HepG2 (cell line): ENCODE results near the gene CD7. TPM values are rescaled to one million over a fixed set of nuclear protein-coding genes. Genes with fewer than 3 reads are reported as not detected.

Experiments used
- ARNTL ChIP-seq: sonication (generic); formaldehyde crosslinking; IDR thresholded peaks from 2 replicates; pipeline ENCODE4 v1.4.0; 2020; ENCODE audit warnings: mild to moderate bottlenecking, missing genetic modification reagents
- DRAP1 ChIP-seq: IDR thresholded peaks from 2 replicates; pipeline ENCODE4 v1.6.1; 2016; ENCODE audit warnings: missing genetic modification reagents, missing compliant biosample characterization
- ETS1 ChIP-seq: sonication (generic); formaldehyde crosslinking; IDR thresholded peaks from 2 replicates; pipeline ENCODE4 v1.4.0; 2020; ENCODE audit warnings: missing genetic modification reagents
- HMG20A ChIP-seq: IDR thresholded peaks from 2 replicates; pipeline ENCODE4 v1.6.1; 2016; ENCODE audit warnings: borderline replicate concordance
- HNRNPLL ChIP-seq: fragments of 200-400 bp; formaldehyde crosslinking; IDR thresholded peaks from 2 replicates; pipeline ENCODE4 v1.6.1; 2017; ENCODE audit warnings: mild to moderate bottlenecking, low read depth, low read length; ENCODE audit not compliant: poor library complexity, severe bottlenecking
- LCORL ChIP-seq, 2 experiments: fragments of 450-650 bp in 1 of 2; sonication (generic) in 1 of 2; formaldehyde crosslinking in 1 of 2; IDR thresholded peaks; 2 replicates each; pipeline versions ENCODE4 v1.5.0 to v1.6.1; 2017 to 2020; ENCODE audit warnings: antibody characterized with exemption in 1 of 2, missing genetic modification reagents in 1 of 2
- MLXIP ChIP-seq: sonication (generic); formaldehyde crosslinking; IDR thresholded peaks from 2 replicates; pipeline ENCODE4 v1.9.0; 2021; ENCODE audit warnings: missing genetic modification reagents, borderline replicate concordance
- NBN ChIP-seq: fragments of 450-650 bp; conservative IDR thresholded peaks from 2 replicates; pipeline ENCODE4 v1.6.1; 2017
- REL ChIP-seq: sonication (generic); formaldehyde crosslinking; conservative IDR thresholded peaks from 2 replicates; pipeline ENCODE4 v1.8.0; 2022; ENCODE audit warnings: mild to moderate bottlenecking, missing genetic modification reagents, moderate library complexity
- SKIL ChIP-seq: sonication (generic); formaldehyde crosslinking; IDR thresholded peaks from 2 replicates; pipeline ENCODE4 v1.8.0; 2022; ENCODE audit warnings: missing genetic modification reagents, mild to moderate bottlenecking, moderate library complexity, borderline replicate concordance
- SRSF1 ChIP-seq: fragments of 200-400 bp; formaldehyde crosslinking; optimal IDR thresholded peaks from 2 replicates; pipeline ENCODE3; 2017; ENCODE audit warnings: mild to moderate bottlenecking, low read depth, low read length, moderate library complexity
- TAF1 ChIP-seq: sonication (generic); formaldehyde crosslinking; IDR thresholded peaks from 2 replicates; pipeline ENCODE4 v1.4.0; 2020; ENCODE audit warnings: missing genetic modification reagents
- ZMYM3 ChIP-seq: sonication (generic); formaldehyde crosslinking; IDR thresholded peaks from 2 replicates; pipeline ENCODE4 v1.5.1; 2020; ENCODE audit warnings: mild to moderate bottlenecking, missing genetic modification reagents
- ZNF124 ChIP-seq: sonication (generic); formaldehyde crosslinking; IDR thresholded peaks from 2 replicates; pipeline ENCODE4 v1.4.0; 2020; ENCODE audit warnings: missing genetic modification reagents
- ZNF331 ChIP-seq: sonication (generic); formaldehyde crosslinking; IDR thresholded peaks from 2 replicates; pipeline ENCODE4 v1.4.0; 2020; ENCODE audit warnings: missing genetic modification reagents
- ZNF33B ChIP-seq: sonication (generic); formaldehyde crosslinking; IDR thresholded peaks from 2 replicates; pipeline ENCODE4 v1.5.1; 2020; ENCODE audit warnings: mild to moderate bottlenecking, missing genetic modification reagents
- ZNF367 ChIP-seq: sonication (generic); formaldehyde crosslinking; IDR thresholded peaks from 2 replicates; pipeline ENCODE4 v1.4.0; 2020; ENCODE audit warnings: missing genetic modification reagents, borderline replicate concordance
- ZNF672 ChIP-seq: sonication (generic); formaldehyde crosslinking; IDR thresholded peaks from 2 replicates; pipeline ENCODE4 v1.8.1; 2022; ENCODE audit warnings: missing genetic modification reagents
- ZNF674 ChIP-seq: sonication (generic); formaldehyde crosslinking; IDR thresholded peaks from 2 replicates; pipeline ENCODE4 v1.5.0; 2020; ENCODE audit warnings: low read depth, mild to moderate bottlenecking, missing genetic modification reagents
- ZNF703 ChIP-seq: sonication (generic); formaldehyde crosslinking; IDR thresholded peaks from 2 replicates; pipeline ENCODE4 v1.5.1; 2020; ENCODE audit warnings: missing genetic modification reagents, mild to moderate bottlenecking, moderate library complexity, borderline replicate concordance
- ZNF839 ChIP-seq: sonication (generic); formaldehyde crosslinking; IDR thresholded peaks from 2 replicates; pipeline ENCODE4 v1.4.0; 2020; ENCODE audit warnings: missing genetic modification reagents, mild to moderate bottlenecking, borderline replicate concordance
- ZNF878 ChIP-seq: sonication (generic); formaldehyde crosslinking; IDR thresholded peaks from 2 replicates; pipeline ENCODE4 v1.8.1; 2023; ENCODE audit warnings: mild to moderate bottlenecking, missing genetic modification reagents, moderate library complexity
- polyA plus RNA-seq, 8 experiments: library from polyadenylated mRNA; depleted of rRNA in 3 of 8; stranded (reverse) in 7 of 8; unstranded in 1 of 8; fragments of >200 nt; fragmentation: Illumina TruSeq in 4 of 8; extraction: Trizol in 4 of 8; gene quantifications; 2 replicates each; pipeline versions ENCODE4 v1.2.1 to v1.2.3, GENCODE V29; 2011 to 2016; ENCODE audit warnings: low read depth in 4 of 8, missing spikeins in 1 of 8, mixed read lengths in 1 of 8; ENCODE audit not compliant: insufficient read depth in 1 of 8
- total RNA-seq, 5 experiments: library from RNA; depleted of rRNA; stranded (reverse); fragments of >200 nt; fragmentation: Illumina TruSeq; extraction: Trizol; gene quantifications; 2 replicates each; pipeline ENCODE4 v1.2.3, GENCODE V29; 2016; ENCODE audit warnings: low read depth in 1 of 5

Gene CD7
- total and polyA plus RNA-seq, 2 of the 13 experiments (the other 11 are each of a cell fraction or from before 2014, with no cell fraction given) = 67.6 to 76.4 TPM

- TF ChIP-seq MLXIP (CRISPR knock-in tag) (no peak), TAF1 (CRISPR knock-in tag) (peak; percentile 44; the same call in 1 of the 2 replicates), ETS1 (no peak), REL (no peak), HMG20A (peak; percentile 41; the same call in 1 of the 2 replicates), ZNF839 (0 out of 2 replicates have a peak, but pooled peaks have one; percentile 15), ARNTL (peak; percentile 95), ZNF878 (no peak), SKIL (CRISPR knock-in tag) (peak; percentile 95), ZNF124 (CRISPR knock-in tag) (peak; percentile 73; the same call in 1 of the 2 replicates), NBN (no peak), LCORL (IDR thresholded peaks at IDR 0.05) (no peak), LCORL (CRISPR knock-in tag; IDR thresholded peaks at IDR 0.05) (peak; percentile 96), SRSF1 (no peak), ZMYM3 (CRISPR knock-in tag) (no peak; the same call in none of the 2 replicates), ZNF674 (CRISPR knock-in tag) (no peak), DRAP1 (0 out of 2 replicates have a peak, but pooled peaks have one; percentile 30), ZNF672 (no peak), ZNF33B (peak; percentile 97), HNRNPLL (no peak), ZNF367 (CRISPR knock-in tag) (no peak), ZNF703 (CRISPR knock-in tag) (peak; percentile 83), ZNF331 (peak; percentile 74; the same call in 1 of the 2 replicates)
Observed at GRCh38 chr17:82325286-82326180, 8.1 kb upstream of the CD7 start (continued).
